GM12878 (cell line): ENCODE results near the gene SPRED2. TPM values are rescaled to one million over a fixed set of nuclear protein-coding genes. Genes with fewer than 3 reads are reported as not detected.

Source experiments
- JUNB ChIP-seq: IDR thresholded peaks from 2 replicates; pipeline ENCODE4 v1.6.1; 2016; ENCODE audit warnings: antibody characterized with exemption, mild to moderate bottlenecking
- PRDM15 ChIP-seq: fragments of 450-650 bp; formaldehyde crosslinking; IDR thresholded peaks from 2 replicates; pipeline ENCODE4 v1.4.0; 2020; ENCODE audit warnings: mild to moderate bottlenecking, moderate library complexity
- RFX5 ChIP-seq: IDR thresholded peaks from 2 replicates; pipeline ENCODE4 v1.6.1; 2011; ENCODE audit warnings: low read depth, low read length, improper control_type of control experiment
- SMAD1 ChIP-seq: fragments of 450-650 bp; IDR thresholded peaks from 2 replicates; pipeline ENCODE4 v1.6.1; 2018; ENCODE audit warnings: mild to moderate bottlenecking, low read depth; ENCODE audit not compliant: partially characterized antibody
- TARDBP ChIP-seq: IDR thresholded peaks from 2 replicates; pipeline ENCODE4 v1.6.1; 2016; ENCODE audit warnings: borderline replicate concordance
- USF1 ChIP-seq: IDR thresholded peaks from 2 replicates; pipeline ENCODE4 v1.6.1; 2011; ENCODE audit warnings: borderline replicate concordance, low read depth, mild to moderate bottlenecking, moderate library complexity, mixed read lengths, low read length; ENCODE audit not compliant: insufficient read depth; ENCODE audit errors: extremely low read length
- USF2 ChIP-seq: IDR thresholded peaks from 2 replicates; pipeline ENCODE4 v1.6.1; 2011; ENCODE audit warnings: low read depth, low read length, improper control_type of control experiment, borderline replicate concordance
- polyA plus RNA-seq, 11 experiments: library from polyadenylated mRNA; depleted of rRNA in 4 of 11; unstranded in 6 of 11; stranded (reverse) in 5 of 11; fragments of >200 nt; fragmentation: Nextera tagmentation in 4 of 11; fragmentation: Illumina TruSeq in 1 of 11; extraction: Ambion mirVana in 4 of 11; extraction: Trizol in 1 of 11; gene quantifications; 1 replicate in 1 of 11; 2 replicates in 10 of 11; pipeline versions ENCODE4 v1.2.1 to v1.2.3, GENCODE V29; 2011 to 2016; ENCODE audit warnings: inconsistent platforms in 2 of 11, missing spikeins in 2 of 11, low read depth in 1 of 11
- total RNA-seq, 4 experiments: library from RNA; depleted of rRNA in 3 of 4; stranded (reverse); fragments of >200 nt in 3 of 4; fragmentation: Illumina TruSeq in 1 of 4; extraction: Trizol in 1 of 4; gene quantifications; 2 replicates each; pipeline versions ENCODE4 v1.2.1 to v1.2.3, GENCODE V29; 2013 to 2021

SPRED2 gene
- total and polyA plus RNA-seq, 10 of the 15 experiments (the other 5 are each of a cell fraction or from before 2014, with no cell fraction given), result 3.0 to 23.9 (median 9.7) TPM

- no peak for TF ChIP-seq PRDM15 (CRISPR knock-in tag)
- no peak for TF ChIP-seq RFX5
- TF ChIP-seq SMAD1, result no peak
- TF ChIP-seq TARDBP, result no peak
- TF ChIP-seq USF2, result no peak
- TF ChIP-seq USF1, result no peak
- no peak for TF ChIP-seq JUNB
Observed at GRCh38 chr2:65393743-65394422, 38.5 kb downstream of the SPRED2 start (continued).
